Measurements from ENCODE around the gene SLC2A1.

Gene SLC2A1

GRCh38 chr1:42958488-42959319 is at the start of gene SLC2A1:
TSS of gene SLC2A1 (minus strand) at chr1:42958868. CDS start at chr1:42958651, 217 bp downstream.
- Histone ChIP-seq H3K36me3 (ENCODE audit: control insufficient read depth, insufficient read depth, low read length) (peaks cover 29% of the 10 kb centered on the region), H3K9ac (ENCODE audit: low read length) (peak within 1 kb of the TSS; percentile 98), H3K4me1 (ENCODE audit: control insufficient read depth, insufficient read depth, low read length) (peaks cover 60% of the 10 kb centered on the region), H3K9me3 (ENCODE audit: control insufficient read depth, insufficient read depth, low read depth, low read length) (no peaks in the 10 kb centered on the region), H3K4me3 (ENCODE audit: low read depth, low read length) (peak within 1 kb of the TSS; percentile 82), H3K27ac (ENCODE audit: low read depth, low read length) (peak within 1 kb of the TSS; percentile 85; the same call in 1 of the 2 replicates), H3K27me3 (ENCODE audit: control insufficient read depth, insufficient read depth, low read length) (no peaks in the 10 kb centered on the region)

GRCh38 chr1:43007377-43008114 is 48.9 kb upstream of the SLC2A1 start:
- H3K9me3 ChIP-seq (ENCODE audit: control insufficient read depth, insufficient read depth, low read depth, low read length) = no peaks in the 10 kb centered on the region
- H3K9ac ChIP-seq (ENCODE audit: low read length) = peak overlapping the region; percentile 95
- H3K4me1 ChIP-seq (ENCODE audit: control insufficient read depth, insufficient read depth, low read length) = peaks cover 52% of the 10 kb centered on the region
- H3K27ac ChIP-seq (ENCODE audit: low read depth, low read length) = peak overlapping the region; percentile 97
- peak overlapping the region; percentile 40 for H3K4me3 ChIP-seq (ENCODE audit: low read depth, low read length)
- no peaks in the 10 kb centered on the region for H3K36me3 ChIP-seq (ENCODE audit: control insufficient read depth, insufficient read depth, low read length)
- no peaks in the 10 kb centered on the region for H3K27me3 ChIP-seq (ENCODE audit: control insufficient read depth, insufficient read depth, low read length)

GRCh38 chr1:43005460-43006361 is 47.0 kb upstream of the SLC2A1 start:
- H3K9me3 ChIP-seq (ENCODE audit: control insufficient read depth, insufficient read depth, low read depth, low read length) = no peaks in the 10 kb centered on the region
- H3K4me3 ChIP-seq (ENCODE audit: low read depth, low read length) = no peak overlapping the region
- peak overlapping the region; percentile 69 for H3K9ac ChIP-seq (ENCODE audit: low read length)
- H3K27me3 ChIP-seq (ENCODE audit: control insufficient read depth, insufficient read depth, low read length) = no peaks in the 10 kb centered on the region
- peak overlapping the region; percentile 68; the same call in 1 of the 2 replicates for H3K27ac ChIP-seq (ENCODE audit: low read depth, low read length)
- peaks cover 44% of the 10 kb centered on the region for H3K4me1 ChIP-seq (ENCODE audit: control insufficient read depth, insufficient read depth, low read length)
- no peaks in the 10 kb centered on the region for H3K36me3 ChIP-seq (ENCODE audit: control insufficient read depth, insufficient read depth, low read length)

GRCh38 chr1:43004587-43005459 is 46.2 kb upstream of the SLC2A1 start:
- H3K36me3 ChIP-seq (ENCODE audit: control insufficient read depth, insufficient read depth, low read length) = no peaks in the 10 kb centered on the region
- H3K4me1 ChIP-seq (ENCODE audit: control insufficient read depth, insufficient read depth, low read length) = peaks cover 44% of the 10 kb centered on the region
- H3K27ac ChIP-seq (ENCODE audit: low read depth, low read length) = no peak overlapping the region
- no peaks in the 10 kb centered on the region for H3K9me3 ChIP-seq (ENCODE audit: control insufficient read depth, insufficient read depth, low read depth, low read length)
- no peak overlapping the region for H3K4me3 ChIP-seq (ENCODE audit: low read depth, low read length)
- peak overlapping the region; percentile 69 for H3K9ac ChIP-seq (ENCODE audit: low read length)
- H3K27me3 ChIP-seq (ENCODE audit: control insufficient read depth, insufficient read depth, low read length) = no peaks in the 10 kb centered on the region

- Histone ChIP-seq H3K27me3 (ENCODE audit: control insufficient read depth, insufficient read depth, low read length) (no peaks in the 10 kb centered on the region), H3K9me3 (ENCODE audit: control insufficient read depth, insufficient read depth, low read depth, low read length) (no peaks in the 10 kb centered on the region), H3K27ac (ENCODE audit: low read depth, low read length) (no peak overlapping the region), H3K9ac (ENCODE audit: low read length) (no peak overlapping the region), H3K4me1 (ENCODE audit: control insufficient read depth, insufficient read depth, low read length) (peaks cover 25% of the 10 kb centered on the region), H3K4me3 (ENCODE audit: low read depth, low read length) (no peak overlapping the region), H3K36me3 (ENCODE audit: control insufficient read depth, insufficient read depth, low read length) (no peaks in the 10 kb centered on the region)
Observed at GRCh38 chr1:43002766-43003165, 44.1 kb upstream of the SLC2A1 start.

- H3K4me3 ChIP-seq (ENCODE audit: low read depth, low read length) = no peak overlapping the region
- H3K27ac ChIP-seq (ENCODE audit: low read depth, low read length) = no peak overlapping the region
- H3K9me3 ChIP-seq (ENCODE audit: control insufficient read depth, insufficient read depth, low read depth, low read length) = no peaks in the 10 kb centered on the region
- H3K36me3 ChIP-seq (ENCODE audit: control insufficient read depth, insufficient read depth, low read length) = no peaks in the 10 kb centered on the region
- H3K27me3 ChIP-seq (ENCODE audit: control insufficient read depth, insufficient read depth, low read length) = no peaks in the 10 kb centered on the region
- peaks cover 21% of the 10 kb centered on the region for H3K4me1 ChIP-seq (ENCODE audit: control insufficient read depth, insufficient read depth, low read length)
- no peak overlapping the region for H3K9ac ChIP-seq (ENCODE audit: low read length)
Observed at GRCh38 chr1:43002116-43002515, 43.4 kb upstream of the SLC2A1 start.

GRCh38 chr1:43001434-43001833 is 42.8 kb upstream of the SLC2A1 start:
- H3K9ac ChIP-seq (ENCODE audit: low read length) = no peak overlapping the region
- no peak overlapping the region for H3K27ac ChIP-seq (ENCODE audit: low read depth, low read length)
- H3K27me3 ChIP-seq (ENCODE audit: control insufficient read depth, insufficient read depth, low read length) = no peaks in the 10 kb centered on the region
- no peak overlapping the region for H3K4me3 ChIP-seq (ENCODE audit: low read depth, low read length)
- H3K9me3 ChIP-seq (ENCODE audit: control insufficient read depth, insufficient read depth, low read depth, low read length) = no peaks in the 10 kb centered on the region
- peaks cover under 1% of the 10 kb centered on the region for H3K36me3 ChIP-seq (ENCODE audit: control insufficient read depth, insufficient read depth, low read length)
- peaks cover 21% of the 10 kb centered on the region for H3K4me1 ChIP-seq (ENCODE audit: control insufficient read depth, insufficient read depth, low read length)

- Histone ChIP-seq H3K4me3 (ENCODE audit: low read depth, low read length) (no peak overlapping the region), H3K9me3 (ENCODE audit: control insufficient read depth, insufficient read depth, low read depth, low read length) (no peaks in the 10 kb centered on the region), H3K36me3 (ENCODE audit: control insufficient read depth, insufficient read depth, low read length) (peaks cover 5% of the 10 kb centered on the region), H3K9ac (ENCODE audit: low read length) (no peak overlapping the region), H3K27me3 (ENCODE audit: control insufficient read depth, insufficient read depth, low read length) (no peaks in the 10 kb centered on the region), H3K27ac (ENCODE audit: low read depth, low read length) (no peak overlapping the region), H3K4me1 (ENCODE audit: control insufficient read depth, insufficient read depth, low read length) (peaks cover 10% of the 10 kb centered on the region)
Observed at GRCh38 chr1:43000271-43000670, 41.6 kb upstream of the SLC2A1 start.

- Histone ChIP-seq H3K9ac (ENCODE audit: low read length) (no peak overlapping the region), H3K4me3 (ENCODE audit: low read depth, low read length) (no peak overlapping the region), H3K9me3 (ENCODE audit: control insufficient read depth, insufficient read depth, low read depth, low read length) (no peaks in the 10 kb centered on the region), H3K27ac (ENCODE audit: low read depth, low read length) (no peak overlapping the region), H3K36me3 (ENCODE audit: control insufficient read depth, insufficient read depth, low read length) (peaks cover 5% of the 10 kb centered on the region), H3K27me3 (ENCODE audit: control insufficient read depth, insufficient read depth, low read length) (no peaks in the 10 kb centered on the region), H3K4me1 (ENCODE audit: control insufficient read depth, insufficient read depth, low read length) (0 out of 2 replicates have a peak, but pooled peaks cover 4% of the 10 kb centered on the region)
Observed at GRCh38 chr1:42999308-42999707, 40.6 kb upstream of the SLC2A1 start.

- peaks cover 8% of the 10 kb centered on the region; the same call in 1 of the 2 replicates for H3K4me1 ChIP-seq (ENCODE audit: control insufficient read depth, insufficient read depth, low read length)
- no peak overlapping the region for H3K27ac ChIP-seq (ENCODE audit: low read depth, low read length)
- H3K4me3 ChIP-seq (ENCODE audit: low read depth, low read length) = no peak overlapping the region
- H3K9me3 ChIP-seq (ENCODE audit: control insufficient read depth, insufficient read depth, low read depth, low read length) = no peaks in the 10 kb centered on the region
- no peaks in the 10 kb centered on the region for H3K27me3 ChIP-seq (ENCODE audit: control insufficient read depth, insufficient read depth, low read length)
- H3K36me3 ChIP-seq (ENCODE audit: control insufficient read depth, insufficient read depth, low read length) = peaks cover 5% of the 10 kb centered on the region
- no peak overlapping the region for H3K9ac ChIP-seq (ENCODE audit: low read length)
Observed at GRCh38 chr1:42998386-42998785, 39.7 kb upstream of the SLC2A1 start.
